HS-27A (cell line): ENCODE data around the gene PARD3.
"Not testable (repeated sequence)": the region's sequence is repeated elsewhere in the genome, so short reads cannot be mapped to it uniquely, and the experiment has no call there.

ENCODE experiments used
- DNase-seq: peaks from one replicate; pipeline ENCODE4 v3.0.0-alpha.2; 2012; ENCODE audit warnings: low read depth, missing footprints

PARD3 gene

GRCh38 chr10:34098821-34099567 is 716.1 kb downstream of the PARD3 start:
- DNase-seq: no peak

GRCh38 chr10:34097682-34098081 is 717.4 kb downstream of the PARD3 start:
- DNase-seq: no peak

- DNase-seq: no peak
Observed at GRCh38 chr10:34094961-34095360, 720.1 kb downstream of the PARD3 start.

GRCh38 chr10:34094146-34094696 is 720.9 kb downstream of the PARD3 start:
- no peak for DNase-seq

GRCh38 chr10:34092891-34093290 is 722.2 kb downstream of the PARD3 start:
- no peak for DNase-seq

GRCh38 chr10:34091635-34092195 is 723.4 kb downstream of the PARD3 start:
- no peak for DNase-seq

- no peak for DNase-seq
Observed at GRCh38 chr10:34089253-34089652, 725.8 kb downstream of the PARD3 start.

GRCh38 chr10:34088208-34088794 is 726.8 kb downstream of the PARD3 start:
- no peak for DNase-seq

- no peak for DNase-seq
Observed at GRCh38 chr10:34087095-34087418, 728.0 kb downstream of the PARD3 start.

GRCh38 chr10:34083567-34083966 is 731.5 kb downstream of the PARD3 start:
- DNase-seq: no peak

GRCh38 chr10:34081948-34082347 is 733.1 kb downstream of the PARD3 start:
- no peak for DNase-seq

- no peak for DNase-seq
Observed at GRCh38 chr10:34081347-34081743, 733.8 kb downstream of the PARD3 start.

GRCh38 chr10:34080485-34081346 is 734.4 kb downstream of the PARD3 start:
- DNase-seq: no peak

GRCh38 chr10:34079702-34080484 is 735.2 kb downstream of the PARD3 start:
- no peak for DNase-seq

- DNase-seq: no peak
Observed at GRCh38 chr10:34078745-34079470, 736.2 kb downstream of the PARD3 start.

- DNase-seq: no peak
Observed at GRCh38 chr10:34078017-34078744, 736.9 kb downstream of the PARD3 start.

GRCh38 chr10:34076443-34076842 is 738.7 kb downstream of the PARD3 start:
- DNase-seq: no peak

- no peak for DNase-seq
Observed at GRCh38 chr10:34075254-34075926, 739.7 kb downstream of the PARD3 start.

GRCh38 chr10:34074051-34074450 is 741.0 kb downstream of the PARD3 start:
- no peak for DNase-seq

GRCh38 chr10:34067741-34068140 is 747.4 kb downstream of the PARD3 start:
- not testable (repeated sequence) for DNase-seq
